ENCODE measurements around the gene ZNF629. TPM values are rescaled to one million over a fixed set of nuclear protein-coding genes. Genes with fewer than 3 reads are reported as not detected.

ZNF629 gene
- 12.2 and 19.3 TPM in 2 replicates for total RNA-seq (2014; rRNA removed; shearing (Covaris generic))
- 4.8 and 5.0 TPM in 2 replicates for polyA plus RNA-seq (2016; fragmentation: Nextera tagmentation; extraction: Ambion mirVana)

- in situ Hi-C loops (cut with MboI), result no loop called here
- Histone ChIP-seq H3K36me3 (ENCODE audit: low read depth) (no peaks in the 10 kb centered on the region), H3K9ac (peak within 1 kb of the TSS; percentile 93), H3K9me2 (ENCODE audit: insufficient read depth) (no peaks in the 10 kb centered on the region), H3K79me2 (ENCODE audit: insufficient read depth) (peaks cover 32% of the 10 kb centered on the region), H3K27me3 (replicated peaks; ENCODE audit: insufficient read depth) (no peaks in the 10 kb centered on the region), H3K9me3 (ENCODE audit: low read depth) (no peaks in the 10 kb centered on the region), H3F3A (ENCODE audit: insufficient read depth) (no peaks in the 10 kb centered on the region), H4K20me1 (ENCODE audit: insufficient read depth) (no peaks in the 10 kb centered on the region), H3K4me3 (peak within 1 kb of the TSS; percentile 90), H2AFZ (peak within 1 kb of the TSS; percentile 100), H3K4me1 (ENCODE audit: insufficient read depth) (no peaks in the 10 kb centered on the region; the same call in 1 of the 2 replicates), H3K4me2 (ENCODE audit: unreplicated experiment) (peak within 1 kb of the TSS; percentile 98), H3K27ac (peak within 1 kb of the TSS; percentile 52)
- no peak for TF ChIP-seq EZH2 (IDR thresholded peaks at IDR 0.05; ENCODE audit: insufficient read depth, poor library complexity, severe bottlenecking)
- no peak for TF ChIP-seq EZH2phosphoT487 (IDR thresholded peaks at IDR 0.05; ENCODE audit: insufficient read depth, low read depth)
- WGBS, 2 experiments (ENCODE audit: low coverage in 1 of 2, low lambda C conversion rate in 2 of 2, missing lambda C conversion rate in 2 of 2), result 0 to 3% methylated on average over 30 to 36 of the region's 37 CpGs
- DNase-seq, result peak; percentile 78
Measured at GRCh38 chr16:30786936-30787612, at the start of gene ZNF629. Gene ZNF629, minus strand, starts transcription at chr16:30787205. Its CDS starts 2,723 bp downstream, at chr16:30784482.

GRCh38 chr16:30834130-30834740, 47.2 kb upstream of the ZNF629 start:
- H3K27ac ChIP-seq, result no peak overlapping the region
- no peaks in the 10 kb centered on the region for H3K27me3 ChIP-seq (replicated peaks; ENCODE audit: insufficient read depth)
- TF ChIP-seq EZH2 (IDR thresholded peaks at IDR 0.05; ENCODE audit: insufficient read depth, poor library complexity, severe bottlenecking) (no peak), EZH2phosphoT487 (IDR thresholded peaks at IDR 0.05; ENCODE audit: insufficient read depth, low read depth) (no peak)
- no peaks in the 10 kb centered on the region for H3K9me2 ChIP-seq (ENCODE audit: insufficient read depth)
- DNase-seq, result no peak
- H4K20me1 ChIP-seq (ENCODE audit: insufficient read depth), result no peaks in the 10 kb centered on the region
- no peaks in the 10 kb centered on the region for H3K9me3 ChIP-seq (ENCODE audit: low read depth)
- in situ Hi-C loops (cut with MboI), result no loop called here
- H2AFZ ChIP-seq, result no peak overlapping the region
- H3K79me2 ChIP-seq (ENCODE audit: insufficient read depth), result no peaks in the 10 kb centered on the region
- no peaks in the 10 kb centered on the region for H3K4me1 ChIP-seq (ENCODE audit: insufficient read depth)
- H3K9ac ChIP-seq, result no peak overlapping the region
- WGBS, 2 experiments (ENCODE audit: low coverage in 1 of 2, low lambda C conversion rate in 2 of 2, missing lambda C conversion rate in 2 of 2), result 89 to 92% methylated on average over 25 to 28 of the region's 44 CpGs
- H3K4me2 ChIP-seq (ENCODE audit: unreplicated experiment), result no peak overlapping the region
- H3F3A ChIP-seq (ENCODE audit: insufficient read depth), result no peaks in the 10 kb centered on the region
- no peak overlapping the region for H3K4me3 ChIP-seq
- H3K36me3 ChIP-seq (ENCODE audit: low read depth), result no peaks in the 10 kb centered on the region

- in situ Hi-C loops (cut with MboI), result no loop called here
- Histone ChIP-seq H4K20me1 (ENCODE audit: insufficient read depth) (no peaks in the 10 kb centered on the region), H3K4me2 (ENCODE audit: unreplicated experiment) (no peak overlapping the region), H3K27me3 (replicated peaks; ENCODE audit: insufficient read depth) (no peaks in the 10 kb centered on the region), H3K4me1 (ENCODE audit: insufficient read depth) (no peaks in the 10 kb centered on the region), H3K9me3 (ENCODE audit: low read depth) (no peaks in the 10 kb centered on the region), H3K79me2 (ENCODE audit: insufficient read depth) (no peaks in the 10 kb centered on the region), H3F3A (ENCODE audit: insufficient read depth) (no peaks in the 10 kb centered on the region), H3K9me2 (ENCODE audit: insufficient read depth) (no peaks in the 10 kb centered on the region), H3K36me3 (ENCODE audit: low read depth) (no peaks in the 10 kb centered on the region), H3K9ac (no peak overlapping the region), H2AFZ (no peak overlapping the region), H3K27ac (no peak overlapping the region), H3K4me3 (no peak overlapping the region)
- TF ChIP-seq EZH2phosphoT487 (IDR thresholded peaks at IDR 0.05; ENCODE audit: insufficient read depth, low read depth) (no peak), EZH2 (IDR thresholded peaks at IDR 0.05; ENCODE audit: insufficient read depth, poor library complexity, severe bottlenecking) (no peak)
- 91 to 92% methylated on average over 6 of the region's 6 CpGs for WGBS, 2 experiments (ENCODE audit: low coverage in 1 of 2, low lambda C conversion rate in 2 of 2, missing lambda C conversion rate in 2 of 2)
- DNase-seq, result no peak
Measured at GRCh38 chr16:30830072-30830417, 43.0 kb upstream of the ZNF629 start.

- no peaks in the 10 kb centered on the region for H3K36me3 ChIP-seq (ENCODE audit: low read depth)
- no peak overlapping the region for H3K4me2 ChIP-seq (ENCODE audit: unreplicated experiment)
- no peak for DNase-seq
- H3K9ac ChIP-seq, result no peak overlapping the region
- in situ Hi-C loops (cut with MboI), result no loop called here
- H3K9me2 ChIP-seq (ENCODE audit: insufficient read depth), result no peaks in the 10 kb centered on the region
- no peaks in the 10 kb centered on the region for H3F3A ChIP-seq (ENCODE audit: insufficient read depth)
- no peaks in the 10 kb centered on the region for H3K4me1 ChIP-seq (ENCODE audit: insufficient read depth)
- TF ChIP-seq EZH2phosphoT487 (IDR thresholded peaks at IDR 0.05; ENCODE audit: insufficient read depth, low read depth), result no peak
- no peak for TF ChIP-seq EZH2 (IDR thresholded peaks at IDR 0.05; ENCODE audit: insufficient read depth, poor library complexity, severe bottlenecking)
- H3K4me3 ChIP-seq, result no peak overlapping the region
- H2AFZ ChIP-seq, result no peak overlapping the region
- no peak overlapping the region for H3K27ac ChIP-seq
- H3K79me2 ChIP-seq (ENCODE audit: insufficient read depth), result no peaks in the 10 kb centered on the region
- H3K9me3 ChIP-seq (ENCODE audit: low read depth), result no peaks in the 10 kb centered on the region
- H3K27me3 ChIP-seq (replicated peaks; ENCODE audit: insufficient read depth), result no peaks in the 10 kb centered on the region
- H4K20me1 ChIP-seq (ENCODE audit: insufficient read depth), result no peaks in the 10 kb centered on the region
- 70 to 73% methylated on average over 15 of the region's 15 CpGs for WGBS, 2 experiments (ENCODE audit: low coverage in 1 of 2, low lambda C conversion rate in 2 of 2, missing lambda C conversion rate in 2 of 2)
Measured at GRCh38 chr16:30829130-30830071, 42.4 kb upstream of the ZNF629 start.
